Smooth muscle cell (in vitro differentiated cells): ENCODE data around the gene PNPT1. TPM values are rescaled to one million over a fixed set of nuclear protein-coding genes. Genes with fewer than 3 reads are reported as not detected.
A peak's percentile ranks its signal among the peaks of the same experiment; 100 is the strongest.

Source experiments
- DNase-seq: peaks from one replicate; lab custom pipeline; 2025; ENCODE audit not compliant: unreplicated experiment; lab: John Stamatoyannopoulos, UW
- H2AFZ ChIP-seq: fragments of 200-600 bp; sonication (generic); 2 replicates; pipeline ENCODE4 v1.6.0; 2016; ENCODE audit warnings: antibody characterized with exemption, low read depth, mild to moderate bottlenecking
- H3F3A ChIP-seq: fragments of 200-600 bp; sonication (generic); 2 replicates; pipeline ENCODE4 v1.6.0; 2017; ENCODE audit warnings: antibody characterized with exemption, low read depth
- H3K27ac ChIP-seq: fragments of 200-600 bp; sonication (generic); 2 replicates; pipeline ENCODE4 v1.5.1; 2016; ENCODE audit warnings: low read depth, mild to moderate bottlenecking
- H3K27me3 ChIP-seq: fragments of 200-600 bp; sonication (generic); 2 replicates; pipeline ENCODE4 v1.6.1; 2016; ENCODE audit warnings: low read depth, mild to moderate bottlenecking
- H3K36me3 ChIP-seq: fragments of 200-600 bp; sonication (generic); 2 replicates; pipeline ENCODE4 v1.5.1; 2016; ENCODE audit warnings: low read depth
- H3K4me1 ChIP-seq: fragments of 200-600 bp; sonication (generic); 2 replicates; pipeline ENCODE4 v1.5.1; 2016; ENCODE audit warnings: low read depth
- H3K4me2 ChIP-seq: fragments of 200-600 bp; sonication (generic); 2 replicates; pipeline ENCODE4 v1.6.0; 2016; ENCODE audit warnings: mild to moderate bottlenecking
- H3K4me3 ChIP-seq: fragments of 200-600 bp; sonication (generic); 2 replicates; pipeline ENCODE4 v1.5.1; 2016; ENCODE audit warnings: mild to moderate bottlenecking
- H3K79me2 ChIP-seq: fragments of 200-600 bp; sonication (generic); 2 replicates; pipeline ENCODE4 v1.6.0; 2016; ENCODE audit warnings: low read depth, mild to moderate bottlenecking
- H3K9ac ChIP-seq: fragments of 200-600 bp; sonication (generic); 2 replicates; pipeline ENCODE4 v1.6.0; 2016; ENCODE audit warnings: low read depth
- H3K9me3 ChIP-seq: fragments of 200-600 bp; sonication (generic); replicated peaks from 2 replicates; pipeline ENCODE4 v1.5.1; 2016; ENCODE audit warnings: low read depth
- H4K20me1 ChIP-seq: fragments of 200-600 bp; sonication (generic); 2 replicates; pipeline ENCODE4 v1.6.0; 2016; ENCODE audit warnings: low read depth
- CTCF ChIP-seq: fragments of 200-600 bp; sonication (generic); IDR thresholded peaks from 2 replicates; pipeline ENCODE4 v1.5.1; 2017; ENCODE audit warnings: borderline replicate concordance, mild to moderate bottlenecking, antibody characterized with exemption; ENCODE audit not compliant: insufficient read depth, poor library complexity, severe bottlenecking
- WGBS: methylation state at CpG from one replicate; pipeline ENCODE4 v1.1.7; 2016; ENCODE audit warnings: low lambda C conversion rate; 5-methylcytosine and 5-hydroxymethylcytosine counted together
- polyA plus RNA-seq: library from polyadenylated mRNA; unstranded; fragments of >200 nt; fragmentation: Nextera tagmentation; extraction: Ambion mirVana; gene quantifications from 2 replicates; pipeline ENCODE4 v1.2.1, GENCODE V29; 2016
- total RNA-seq: library from RNA; depleted of rRNA; stranded (reverse); fragments of >200 nt; gene quantifications from 2 replicates; pipeline ENCODE4 v1.2.3, GENCODE V29; 2014

PNPT1 gene
- total and polyA plus RNA-seq, 2 experiments from 2014 or later: 7.9 to 16.9 TPM

GRCh38 chr2:55618275-55619055, 75.2 kb downstream of the PNPT1 start:
- H4K20me1 ChIP-seq: peaks cover 58% of the 10 kb centered on the region
- H2AFZ ChIP-seq: peak overlapping the region; percentile 82
- DNase-seq: no peak
- H3K9me3 ChIP-seq: no peaks in the 10 kb centered on the region
- under 1% methylated on average over 32 of the region's 32 CpGs for WGBS
- H3K36me3 ChIP-seq: peaks cover 1% of the 10 kb centered on the region
- peaks cover 20% of the 10 kb centered on the region for H3K4me1 ChIP-seq
- H3K27me3 ChIP-seq: no peaks in the 10 kb centered on the region
- peak overlapping the region; percentile 97 for H3K27ac ChIP-seq
- no peak for TF ChIP-seq CTCF
- H3K79me2 ChIP-seq: peaks cover 68% of the 10 kb centered on the region
- H3K4me2 ChIP-seq: peak overlapping the region; percentile 92
- H3K4me3 ChIP-seq: peak overlapping the region; percentile 91
- no peaks in the 10 kb centered on the region for H3F3A ChIP-seq
- peak overlapping the region; percentile 98 for H3K9ac ChIP-seq

DNA sequence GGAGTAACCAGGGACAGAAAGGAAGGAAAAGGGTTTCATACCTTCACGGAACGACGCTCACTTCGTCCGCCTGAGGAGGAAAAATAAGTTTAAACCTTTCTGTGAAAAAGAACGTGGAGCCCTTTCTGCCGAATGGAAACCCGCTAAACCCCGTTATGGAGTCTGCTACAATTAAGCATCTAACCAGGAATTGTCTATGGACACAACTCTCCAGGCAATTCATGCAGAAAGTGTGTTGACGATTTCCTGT, 75.7 kb downstream of the PNPT1 start:
- H2AFZ ChIP-seq: peak overlapping the region; percentile 82
- H3F3A ChIP-seq: no peaks in the 10 kb centered on the region
- H3K9me3 ChIP-seq: no peaks in the 10 kb centered on the region
- peak overlapping the region; percentile 91 for H3K4me3 ChIP-seq
- DNase-seq: no peak
- H4K20me1 ChIP-seq: peaks cover 58% of the 10 kb centered on the region
- H3K9ac ChIP-seq: peak overlapping the region; percentile 98
- TF ChIP-seq CTCF: no peak
- peak overlapping the region; percentile 97 for H3K27ac ChIP-seq
- H3K36me3 ChIP-seq: peaks cover 3% of the 10 kb centered on the region
- under 1% methylated on average over 10 of the region's 10 CpGs for WGBS
- peak overlapping the region; percentile 92 for H3K4me2 ChIP-seq
- H3K27me3 ChIP-seq: no peaks in the 10 kb centered on the region
- H3K79me2 ChIP-seq: peaks cover 71% of the 10 kb centered on the region
- peaks cover 20% of the 10 kb centered on the region for H3K4me1 ChIP-seq

DNA sequence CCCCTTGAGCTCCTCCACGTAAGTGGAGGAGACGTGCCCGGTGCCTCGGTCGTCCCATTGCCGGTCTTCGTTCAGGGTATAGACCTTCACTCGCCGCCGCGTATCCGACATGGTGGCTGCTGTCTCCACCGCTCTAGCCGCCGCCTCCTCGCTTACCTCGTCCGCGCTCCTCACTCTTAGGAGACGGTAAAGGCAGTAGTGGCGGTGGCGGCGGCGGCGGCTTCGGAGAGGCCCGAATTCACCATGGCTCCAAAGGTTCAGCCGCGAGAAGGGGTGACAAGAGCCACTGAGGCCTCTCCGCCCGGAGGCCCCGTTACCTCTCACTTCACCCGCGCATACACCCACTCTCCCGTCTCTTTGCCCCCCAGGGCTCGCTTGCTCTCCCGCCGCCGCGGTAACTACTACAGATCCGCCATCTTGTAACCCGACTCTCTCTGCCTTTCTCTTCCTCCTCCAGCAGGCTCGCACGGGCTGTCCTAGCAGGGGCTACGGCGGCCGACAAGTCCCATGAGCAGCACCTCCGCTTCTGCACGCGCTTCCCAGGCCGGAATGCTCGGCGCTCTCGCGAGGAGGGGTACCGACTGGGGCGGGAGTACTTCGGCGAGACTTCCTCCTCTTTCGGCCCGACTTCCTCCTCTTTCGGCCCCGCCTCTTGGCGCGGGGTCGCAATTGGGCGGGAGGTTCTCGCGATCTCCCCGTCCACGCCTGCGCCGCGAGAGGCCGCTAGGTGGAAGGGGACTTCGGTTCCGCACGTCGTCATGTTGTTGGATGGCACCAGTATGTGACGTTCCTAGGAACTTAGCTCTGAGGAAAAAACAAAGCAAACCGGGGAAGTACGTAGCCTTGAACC, 76.2 kb downstream of the PNPT1 start, which contains the start of gene PPP4R3B:
TSS of gene PPP4R3B (minus strand) at position 448 of the 850 bp plus-strand sequence. CDS start at position 111, 337 bp downstream.
- Histone ChIP-seq H3K27ac (peak within 1 kb of the TSS; percentile 97), H3K4me2 (peak within 1 kb of the TSS; percentile 100), H3K4me1 (peaks cover 18% of the 10 kb centered on the region), H3K79me2 (peaks cover 75% of the 10 kb centered on the region), H3K9me3 (no peaks in the 10 kb centered on the region), H2AFZ (peak within 1 kb of the TSS; percentile 82), H3K9ac (peak within 1 kb of the TSS; percentile 98), H3K36me3 (peaks cover 3% of the 10 kb centered on the region), H3K27me3 (no peaks in the 10 kb centered on the region), H3K4me3 (peak within 1 kb of the TSS; percentile 91), H4K20me1 (peaks cover 56% of the 10 kb centered on the region), H3F3A (no peaks in the 10 kb centered on the region)
- WGBS: under 1% methylated on average over 81 of the region's 82 CpGs
- TF ChIP-seq CTCF: peak; percentile 18
- peak; percentile 91 for DNase-seq
